KG1 (cell line): ENCODE measurements around the gene MAPKAPK2.
"Not testable (repeated sequence)": the region's sequence is repeated elsewhere in the genome, so short reads cannot be mapped to it uniquely, and the experiment has no call there.

ENCODE experiments used
- DNase-seq: peaks from one replicate; lab custom pipeline; 2025; lab: John Stamatoyannopoulos, UW

MAPKAPK2 gene

DNA sequence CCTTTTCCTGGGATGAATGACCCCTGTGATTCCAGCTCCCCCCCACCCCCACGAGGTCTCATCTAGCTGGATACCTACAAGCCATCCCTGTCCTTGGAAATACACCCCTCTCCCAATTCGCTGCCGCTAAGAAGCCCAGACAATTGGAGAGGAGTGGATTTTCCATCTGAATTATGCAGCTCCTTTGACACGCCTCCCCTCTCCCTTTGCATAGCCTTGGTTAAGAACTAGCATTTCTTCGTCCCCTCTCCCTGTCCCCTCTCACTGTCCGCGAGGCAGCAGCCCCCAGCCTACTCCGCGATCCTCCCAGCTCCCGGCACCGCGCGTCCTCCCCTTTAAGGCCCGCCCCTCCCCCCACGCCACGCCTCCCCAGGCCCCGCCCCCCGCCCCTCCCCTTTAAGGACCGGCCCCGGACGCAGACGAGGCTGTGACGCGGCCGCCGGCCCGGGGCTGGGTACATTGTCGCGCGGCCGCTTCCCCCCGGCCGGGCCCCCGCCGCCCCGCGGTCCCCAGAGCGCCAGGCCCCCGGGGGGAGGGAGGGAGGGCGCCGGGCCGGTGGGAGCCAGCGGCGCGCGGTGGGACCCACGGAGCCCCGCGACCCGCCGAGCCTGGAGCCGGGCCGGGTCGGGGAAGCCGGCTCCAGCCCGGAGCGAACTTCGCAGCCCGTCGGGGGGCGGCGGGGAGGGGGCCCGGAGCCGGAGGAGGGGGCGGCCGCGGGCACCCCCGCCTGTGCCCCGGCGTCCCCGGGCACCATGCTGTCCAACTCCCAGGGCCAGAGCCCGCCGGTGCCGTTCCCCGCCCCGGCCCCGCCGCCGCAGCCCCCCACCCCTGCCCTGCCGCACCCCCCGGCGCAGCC is at the start of gene MAPKAPK2:
MAPKAPK2 (plus strand) TSS at position 428 of the 856 bp plus-strand sequence; CDS start at position 753, 325 bp downstream.
- no peak for DNase-seq

DNA sequence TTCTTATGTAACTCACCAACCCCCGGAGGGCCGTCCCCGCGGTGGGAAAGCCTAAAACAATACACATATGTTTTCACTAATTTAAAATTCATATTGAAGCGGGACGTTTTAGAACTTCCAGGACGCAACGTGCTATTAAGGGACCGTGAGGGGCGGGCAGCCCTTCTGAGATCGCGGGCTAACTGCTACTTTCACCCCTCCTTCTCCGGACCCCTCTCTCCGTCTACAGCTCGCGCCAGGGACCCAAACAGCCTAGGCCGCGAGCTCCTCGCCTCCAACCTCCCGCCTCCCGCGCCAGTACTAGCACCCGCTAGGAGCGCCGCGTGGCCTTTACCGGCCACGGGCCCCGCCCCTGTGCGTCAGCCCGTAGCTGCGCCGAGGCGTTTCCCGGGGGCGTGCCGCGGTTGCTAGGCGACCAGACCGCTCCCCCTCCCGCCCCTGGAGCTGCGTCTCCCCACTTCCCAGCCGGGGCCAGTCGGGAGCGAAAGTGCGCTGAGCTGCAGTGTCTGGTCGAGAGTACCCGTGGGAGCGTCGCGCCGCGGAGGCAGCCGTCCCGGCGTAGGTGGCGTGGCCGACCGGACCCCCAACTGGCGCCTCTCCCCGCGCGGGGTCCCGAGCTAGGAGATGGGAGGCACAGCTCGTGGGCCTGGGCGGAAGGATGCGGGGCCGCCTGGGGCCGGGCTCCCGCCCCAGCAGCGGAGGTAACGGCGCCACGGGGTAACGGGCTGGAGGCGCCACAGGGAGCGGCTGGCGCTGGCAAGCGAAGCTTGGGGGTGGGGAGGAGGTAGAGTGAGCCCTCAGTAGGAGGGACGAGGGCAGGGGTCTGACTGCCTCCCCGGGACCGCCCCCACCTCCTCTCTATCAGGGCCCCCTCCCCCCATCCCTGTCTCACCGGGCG is 49.4 kb upstream of the MAPKAPK2 start, which contains the start of gene DYRK3:
DYRK3 (plus strand) TSS at position 457 of the 898 bp plus-strand sequence; CDS start at position 625, 168 bp downstream.
- peak; percentile 85 for DNase-seq

GRCh38 chr1:206635978-206636345 is 48.7 kb upstream of the MAPKAPK2 start:
- DNase-seq, result peak; percentile 14

GRCh38 chr1:206636671-206637070 is 48.0 kb upstream of the MAPKAPK2 start:
- no peak for DNase-seq

GRCh38 chr1:206637605-206638004 is 47.1 kb upstream of the MAPKAPK2 start:
- peak; percentile 24 for DNase-seq

DNA sequence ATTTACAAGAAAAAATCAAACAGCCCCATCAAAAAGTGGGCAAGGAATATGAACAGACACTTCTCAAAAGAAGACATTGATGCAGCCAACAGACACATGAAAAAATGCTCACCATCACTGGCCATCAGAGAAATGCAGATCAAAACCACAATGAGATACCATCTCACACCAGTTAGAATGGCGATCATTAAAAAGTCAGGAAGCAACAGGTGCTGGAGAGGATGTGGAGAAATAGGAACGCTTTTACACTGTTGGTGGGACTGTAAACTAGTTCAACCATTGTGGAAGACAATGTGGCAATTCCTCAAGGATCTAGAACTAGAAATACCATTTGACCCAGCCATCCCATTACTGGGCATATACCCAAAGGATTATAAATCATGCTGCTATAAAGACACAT is 42.6 kb upstream of the MAPKAPK2 start:
- DNase-seq, result not testable (repeated sequence)

DNA sequence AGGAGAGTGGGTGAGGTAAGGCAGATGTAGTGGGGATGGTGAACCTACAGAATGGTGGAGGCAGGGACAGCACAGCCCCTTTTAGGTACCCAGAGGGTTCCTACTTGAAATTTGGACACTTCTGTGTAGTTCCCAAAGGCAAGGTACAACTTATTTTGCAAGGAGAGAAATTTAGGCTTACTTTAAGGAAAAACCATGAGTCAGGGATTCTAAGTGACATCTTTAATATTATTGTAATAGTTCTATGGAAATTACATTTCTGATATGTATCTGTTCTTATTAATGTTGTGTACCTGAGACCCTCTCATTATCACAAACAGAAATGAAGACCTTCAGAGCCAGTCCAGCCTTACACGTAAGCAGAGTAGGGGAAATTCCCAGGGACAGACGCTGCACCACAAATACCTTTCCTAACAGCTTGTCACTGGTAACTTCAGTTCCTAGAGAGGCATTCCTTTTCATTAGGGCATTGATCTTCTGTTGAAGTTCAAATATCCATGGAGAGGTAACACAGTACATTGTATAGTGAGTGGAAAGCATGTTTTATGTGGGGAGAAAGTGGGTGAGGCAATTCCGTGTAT is 41.5 kb upstream of the MAPKAPK2 start:
- no peak for DNase-seq

- DNase-seq, result no peak
These were observed 38.2 kb upstream of the MAPKAPK2 start for GRCh38 chr1:206646504-206646903.

GRCh38 chr1:206647224-206647623 is 37.5 kb upstream of the MAPKAPK2 start:
- no peak for DNase-seq

DNA sequence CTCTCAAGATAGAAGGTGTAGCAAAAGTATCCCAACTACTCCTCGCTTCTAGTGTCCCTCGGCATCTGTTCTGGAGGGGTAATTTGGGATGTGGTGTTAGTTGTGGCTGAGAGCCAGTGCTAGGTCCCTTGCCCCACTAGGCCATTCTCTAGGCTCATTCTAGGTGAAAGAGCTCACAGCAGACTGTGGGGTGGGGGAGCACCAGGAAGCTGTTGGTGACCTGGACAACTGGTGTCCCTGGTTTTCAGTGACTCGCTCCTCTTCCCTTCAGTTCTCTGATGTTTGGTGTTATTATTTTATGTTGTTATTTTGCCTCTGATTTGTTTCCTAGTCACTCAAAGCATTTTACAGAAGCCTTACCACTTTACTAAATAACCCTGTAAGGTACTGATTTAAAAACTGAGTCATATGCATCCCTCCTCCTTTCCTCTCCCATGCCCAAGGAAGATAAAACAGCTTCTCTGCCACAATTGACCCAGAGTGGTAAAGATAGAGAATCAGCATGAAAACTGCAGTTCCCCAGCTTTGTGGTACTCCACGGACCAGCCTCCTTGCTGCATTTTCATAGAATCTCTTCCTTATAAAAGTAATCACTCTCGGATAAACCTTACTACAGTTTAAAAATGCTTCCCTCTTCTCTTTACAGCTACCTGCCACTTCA is 35.3 kb upstream of the MAPKAPK2 start:
- no peak for DNase-seq

DNA sequence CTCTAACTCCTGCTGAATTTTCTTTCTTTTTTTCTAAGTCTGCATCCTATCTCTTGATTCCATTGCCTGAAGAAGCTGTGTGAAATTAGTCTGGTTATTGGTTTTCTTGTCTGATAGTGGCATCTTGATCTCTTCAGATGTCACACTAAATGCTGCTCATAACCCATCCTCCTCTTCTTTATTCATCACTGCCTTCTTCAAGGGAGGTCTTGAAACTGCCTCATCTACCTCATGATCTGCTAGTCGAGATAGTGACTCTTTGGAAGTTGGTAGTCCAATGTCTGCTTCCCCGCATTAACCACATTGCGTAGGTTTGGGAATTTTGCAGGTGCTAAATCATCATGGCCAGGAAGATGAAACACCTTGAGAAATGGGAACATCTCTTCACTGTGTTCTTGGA is 33.7 kb upstream of the MAPKAPK2 start:
- no peak for DNase-seq

GRCh38 chr1:206651958-206652890 is 32.5 kb upstream of the MAPKAPK2 start:
- DNase-seq, result no peak

GRCh38 chr1:206653715-206654459 is 30.8 kb upstream of the MAPKAPK2 start:
- no peak for DNase-seq

DNA sequence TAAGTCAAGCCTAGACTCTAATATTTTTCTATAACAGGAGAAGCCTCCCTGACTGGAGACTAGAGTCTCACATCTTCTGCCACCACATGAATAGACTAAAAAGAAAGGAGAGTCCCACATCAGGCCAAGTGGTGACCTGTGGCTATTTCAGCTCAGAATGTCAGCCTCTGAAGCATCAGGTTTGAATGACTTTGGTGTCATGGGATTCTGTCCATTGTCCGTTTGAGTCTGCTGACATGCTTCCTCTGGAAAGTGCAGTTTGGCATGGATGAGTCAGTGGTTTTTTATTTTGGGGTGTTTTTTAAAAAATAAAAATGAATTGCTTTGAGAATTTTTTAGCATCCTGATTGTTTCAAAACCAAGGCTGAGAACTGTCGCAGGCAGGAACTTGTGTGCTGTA is 29.9 kb upstream of the MAPKAPK2 start:
- no peak for DNase-seq

GRCh38 chr1:206655471-206655882 is 29.2 kb upstream of the MAPKAPK2 start:
- DNase-seq, result no peak

DNA sequence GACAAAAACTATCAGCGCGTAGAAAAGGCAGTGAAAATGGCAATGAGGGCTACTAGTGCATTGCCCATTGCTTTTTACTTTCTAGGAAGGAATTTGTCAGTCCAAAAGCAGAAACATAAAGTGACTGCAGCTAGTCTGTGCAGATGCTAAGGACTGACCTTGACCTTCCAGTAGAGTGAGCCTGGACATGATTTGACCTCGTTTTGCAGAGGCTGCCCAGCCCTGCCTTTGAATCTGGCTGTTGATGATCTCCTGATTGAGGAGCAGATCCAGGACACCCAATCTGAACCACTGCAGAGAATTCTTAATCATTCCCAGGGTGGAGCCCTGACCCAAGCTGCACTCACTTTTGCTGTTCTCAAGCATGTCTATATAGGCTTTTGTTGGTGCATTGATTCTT is 27.8 kb upstream of the MAPKAPK2 start:
- DNase-seq, result no peak

DNA sequence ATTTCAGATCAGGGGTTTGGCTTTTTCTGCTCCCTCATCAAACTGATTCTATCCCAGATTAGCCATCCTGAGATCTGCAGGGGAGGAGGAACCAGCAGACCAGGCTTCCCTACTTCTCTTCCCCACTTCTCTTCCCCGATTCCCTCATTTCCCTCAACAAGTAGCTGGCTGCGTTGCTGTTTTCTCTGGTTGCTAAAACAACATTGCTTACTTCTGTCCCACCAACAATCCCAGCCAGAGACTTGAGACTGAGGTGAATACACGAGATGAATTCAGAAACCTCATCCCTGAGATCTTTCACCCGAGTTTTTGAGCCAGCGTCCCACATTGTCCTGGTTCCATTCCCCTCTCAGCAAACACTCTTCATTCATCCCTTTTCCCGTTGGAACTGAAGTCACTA is 27.0 kb upstream of the MAPKAPK2 start:
- DNase-seq, result no peak

DNA sequence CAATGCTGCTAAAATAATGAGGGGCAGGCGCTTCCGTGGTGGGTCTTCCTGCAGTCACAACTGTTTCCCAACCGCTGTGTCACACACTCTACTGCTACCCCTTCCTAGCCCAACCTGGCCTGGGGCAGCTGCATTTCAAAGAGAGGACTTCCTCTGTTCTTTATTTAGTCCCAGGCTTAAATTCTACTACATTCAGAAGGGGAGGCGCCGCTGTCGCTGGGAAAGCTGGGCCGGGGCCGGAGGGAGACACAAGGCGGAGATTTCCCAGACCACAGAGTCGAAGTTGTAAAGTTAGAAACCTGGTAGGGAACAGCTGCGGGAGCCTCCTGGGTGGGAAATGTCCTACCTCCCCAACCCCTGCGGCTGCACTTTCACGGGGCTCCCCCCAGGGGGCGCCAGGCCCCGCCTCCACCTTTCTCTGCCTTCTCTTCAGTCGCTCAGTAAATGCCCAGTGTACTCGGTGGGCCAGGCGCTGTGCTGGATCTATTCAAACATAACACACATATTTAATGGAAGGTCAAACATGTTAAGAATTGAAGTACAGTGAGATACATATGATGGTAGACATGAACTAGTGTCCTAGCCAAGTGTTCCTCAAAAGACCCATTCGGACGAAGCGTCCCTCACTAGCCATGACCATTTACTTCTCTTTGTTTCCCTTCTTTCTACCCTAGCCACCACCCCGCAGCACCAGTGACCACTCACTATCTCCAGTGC is 26.3 kb upstream of the MAPKAPK2 start:
- no peak for DNase-seq

- DNase-seq, result no peak
These were observed 25.8 kb upstream of the MAPKAPK2 start for GRCh38 chr1:206658981-206659273.

DNA sequence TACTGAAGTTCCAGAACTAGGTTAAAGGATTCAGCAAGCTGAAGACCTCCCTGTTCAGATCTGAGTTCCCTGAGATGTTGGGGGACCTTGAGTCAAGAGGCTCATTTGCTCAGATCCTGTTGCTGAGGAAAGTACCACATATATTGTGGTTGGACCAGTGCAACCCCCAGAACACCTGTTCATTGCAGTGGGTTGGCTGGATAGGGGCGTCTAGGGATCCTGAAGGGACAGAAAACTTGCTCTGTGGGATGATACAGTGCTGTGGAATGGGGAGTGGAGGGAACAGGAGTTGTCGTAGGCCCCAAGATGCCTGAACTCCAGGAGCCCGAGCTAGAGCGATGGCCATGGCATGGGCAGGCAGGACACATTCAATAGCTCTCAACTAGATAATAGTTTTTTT is 24.6 kb upstream of the MAPKAPK2 start:
- DNase-seq, result no peak
